Glutamatergic neuron (in vitro differentiated cells): Measurements from ENCODE around the gene SLCO2A1. TPM values are rescaled to one million over a fixed set of nuclear protein-coding genes. Genes with fewer than 3 reads are reported as not detected.

Experiments
- DNase-seq: peaks from one replicate; pipeline ENCODE4 v3.0.0; 2022
- H3K27ac Mint-ChIP-seq: one replicate; pipeline ENCODE4 v1.8.0; 2020; ENCODE audit warnings: mild to moderate bottlenecking, mixed read lengths, inconsistent platforms; ENCODE audit not compliant: unreplicated experiment
- H3K27me3 Mint-ChIP-seq: one replicate; pipeline ENCODE4 v1.8.0; 2020; ENCODE audit warnings: mild to moderate bottlenecking, moderate library complexity, mixed read lengths, inconsistent platforms; ENCODE audit not compliant: unreplicated experiment
- H3K36me3 Mint-ChIP-seq: one replicate; pipeline ENCODE4 v1.8.0; 2020; ENCODE audit warnings: mild to moderate bottlenecking, mixed read lengths, inconsistent platforms; ENCODE audit not compliant: unreplicated experiment
- H3K4me1 Mint-ChIP-seq: one replicate; pipeline ENCODE4 v1.8.0; 2020; ENCODE audit warnings: mild to moderate bottlenecking, low read depth, mixed read lengths, inconsistent platforms; ENCODE audit not compliant: unreplicated experiment
- H3K4me3 Mint-ChIP-seq: one replicate; pipeline ENCODE4 v1.8.0; 2020; ENCODE audit warnings: mild to moderate bottlenecking, mixed read lengths, inconsistent platforms; ENCODE audit not compliant: unreplicated experiment
- H3K9me3 Mint-ChIP-seq: one replicate; pipeline ENCODE4 v1.8.0; 2020; ENCODE audit warnings: mild to moderate bottlenecking, moderate library complexity, mixed read lengths, inconsistent platforms; ENCODE audit not compliant: unreplicated experiment
- CTCF ChIP-seq: fragments of 200-600 bp; sonication (generic); IDR thresholded peaks from one replicate; pipeline ENCODE4 v1.5.0; 2021; ENCODE audit not compliant: partially characterized antibody, unreplicated experiment
- total RNA-seq: library from RNA; stranded (reverse); fragmentation: NEBNext Ultra II Directional; extraction: Animal tissue kit (Norgen Biotek cat#: 25700); gene quantifications from one replicate; pipeline ENCODE4 v1.2.1, GENCODE V29; 2021; ENCODE audit not compliant: unreplicated experiment

Gene SLCO2A1
- total RNA-seq, 1 donor from 2014 or later, result not detected

GRCh38 chr3:134003066-134003465 is 26.7 kb downstream of the SLCO2A1 start:
- no peak for DNase-seq
- H3K4me1 Mint-ChIP-seq, result peaks cover 1% of the 10 kb centered on the region
- no peak overlapping the region for H3K27ac Mint-ChIP-seq
- no peak for TF ChIP-seq CTCF
- no peak overlapping the region for H3K4me3 Mint-ChIP-seq
- peaks cover 6% of the 10 kb centered on the region for H3K27me3 Mint-ChIP-seq
- peaks cover 2% of the 10 kb centered on the region for H3K9me3 Mint-ChIP-seq
- peaks cover 6% of the 10 kb centered on the region for H3K36me3 Mint-ChIP-seq

- no peak for DNase-seq
- Mint-ChIP-seq H3K27ac (no peak overlapping the region), H3K27me3 (peaks cover 6% of the 10 kb centered on the region), H3K4me1 (peaks cover 1% of the 10 kb centered on the region), H3K36me3 (peaks cover 6% of the 10 kb centered on the region), H3K4me3 (no peak overlapping the region), H3K9me3 (peaks cover 2% of the 10 kb centered on the region)
- no peak for TF ChIP-seq CTCF
Observed at GRCh38 chr3:134002306-134002705, 27.4 kb downstream of the SLCO2A1 start.

GRCh38 chr3:134001251-134001650 is 28.5 kb downstream of the SLCO2A1 start:
- no peak overlapping the region for H3K4me3 Mint-ChIP-seq
- peaks cover 6% of the 10 kb centered on the region for H3K27me3 Mint-ChIP-seq
- TF ChIP-seq CTCF, result no peak
- H3K9me3 Mint-ChIP-seq, result peaks cover 2% of the 10 kb centered on the region
- H3K36me3 Mint-ChIP-seq, result peaks cover 6% of the 10 kb centered on the region
- H3K27ac Mint-ChIP-seq, result no peak overlapping the region
- DNase-seq, result no peak
- H3K4me1 Mint-ChIP-seq, result peaks cover 4% of the 10 kb centered on the region

- TF ChIP-seq CTCF, result no peak
- peaks cover 6% of the 10 kb centered on the region for H3K36me3 Mint-ChIP-seq
- H3K9me3 Mint-ChIP-seq, result peaks cover 2% of the 10 kb centered on the region
- no peak overlapping the region for H3K4me3 Mint-ChIP-seq
- no peak for DNase-seq
- peaks cover 6% of the 10 kb centered on the region for H3K27me3 Mint-ChIP-seq
- peaks cover 5% of the 10 kb centered on the region for H3K4me1 Mint-ChIP-seq
- no peak overlapping the region for H3K27ac Mint-ChIP-seq
Observed at GRCh38 chr3:133999891-134000685, 29.6 kb downstream of the SLCO2A1 start.

GRCh38 chr3:133998691-133999241 is 31.0 kb downstream of the SLCO2A1 start:
- H3K36me3 Mint-ChIP-seq, result peaks cover 14% of the 10 kb centered on the region
- no peak for DNase-seq
- H3K4me1 Mint-ChIP-seq, result peaks cover 5% of the 10 kb centered on the region
- H3K4me3 Mint-ChIP-seq, result no peak overlapping the region
- peaks cover 2% of the 10 kb centered on the region for H3K9me3 Mint-ChIP-seq
- no peak for TF ChIP-seq CTCF
- peaks cover 11% of the 10 kb centered on the region for H3K27me3 Mint-ChIP-seq
- no peak overlapping the region for H3K27ac Mint-ChIP-seq
